AG04449 (cell line): Measurements from ENCODE around the gene DOCK1.

ENCODE experiments used
- CTCF ChIA-PET: fragments of 350-600 bp; formaldehyde crosslinking; extraction: SDS; loops from one replicate; lab custom pipeline; 2021; ENCODE audit warnings: antibody characterized with exemption; lab: Yijun Ruan, JAX
- POLR2A ChIA-PET: fragments of 400-600, 350-600 bp; formaldehyde crosslinking; extraction: SDS; loops from one replicate; lab custom pipeline; 2020; ENCODE audit warnings: antibody characterized with exemption, inconsistent platforms; lab: Yijun Ruan, JAX
- DNase-seq: peaks from one replicate; pipeline ENCODE4 v3.0.0-alpha.2; 2010; ENCODE audit warnings: low read depth, low spot score
- H3K4me3 ChIP-seq: 2 replicates; pipeline ENCODE4 v1.5.1; 2011; ENCODE audit warnings: low read depth, mild to moderate bottlenecking, control low read depth, low read length
- TF ChIP-seq, protein P1 (sequence below): IDR thresholded peaks from one replicate; pipeline ENCODE4 v1.5.1; 2011; ENCODE audit warnings: mild to moderate bottlenecking, moderate library complexity, low read length, control low read depth, inconsistent platforms; ENCODE audit not compliant: insufficient read depth; ENCODE audit errors: missing control alignments

Gene DOCK1

DNA sequence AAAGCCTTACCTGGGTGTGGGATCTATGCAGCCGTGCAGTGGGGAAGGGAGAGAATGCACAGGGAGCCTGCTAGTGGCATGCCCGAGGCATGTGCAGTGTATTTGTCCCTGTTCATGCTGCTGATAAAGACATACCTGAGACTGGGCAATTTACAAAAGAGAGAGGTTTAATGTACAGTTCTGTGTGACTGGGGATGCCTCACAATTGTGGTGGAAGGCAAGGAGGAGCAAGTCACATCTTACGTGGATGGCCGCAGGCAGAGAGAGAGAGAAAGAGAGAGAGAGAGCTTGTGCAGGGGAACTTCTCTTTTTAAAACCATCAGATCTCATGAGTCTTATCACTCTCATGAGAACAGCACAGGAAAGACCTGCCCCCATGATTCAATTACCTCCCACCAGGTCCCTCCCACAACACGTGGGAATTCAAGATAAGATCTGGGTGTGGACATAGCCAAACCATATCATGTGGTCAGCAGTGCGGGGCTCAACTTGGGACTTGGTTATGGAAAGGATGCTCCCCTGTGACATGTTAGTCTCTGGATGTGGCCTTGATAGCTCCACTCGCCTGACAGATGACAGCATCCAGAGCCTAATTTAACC, 128.9 kb downstream of the DOCK1 start:
- no peak overlapping the region for H3K4me3 ChIP-seq
- ChIA-PET CTCF (interaction anchor here (0.9 kb wide), 1 partner anchor 9 kb away, joined by 3 read pairs; no protein-coding TSS in a partner anchor), POLR2A (no interaction called here)
- no peak for DNase-seq
- TF ChIP-seq, protein P1, sequence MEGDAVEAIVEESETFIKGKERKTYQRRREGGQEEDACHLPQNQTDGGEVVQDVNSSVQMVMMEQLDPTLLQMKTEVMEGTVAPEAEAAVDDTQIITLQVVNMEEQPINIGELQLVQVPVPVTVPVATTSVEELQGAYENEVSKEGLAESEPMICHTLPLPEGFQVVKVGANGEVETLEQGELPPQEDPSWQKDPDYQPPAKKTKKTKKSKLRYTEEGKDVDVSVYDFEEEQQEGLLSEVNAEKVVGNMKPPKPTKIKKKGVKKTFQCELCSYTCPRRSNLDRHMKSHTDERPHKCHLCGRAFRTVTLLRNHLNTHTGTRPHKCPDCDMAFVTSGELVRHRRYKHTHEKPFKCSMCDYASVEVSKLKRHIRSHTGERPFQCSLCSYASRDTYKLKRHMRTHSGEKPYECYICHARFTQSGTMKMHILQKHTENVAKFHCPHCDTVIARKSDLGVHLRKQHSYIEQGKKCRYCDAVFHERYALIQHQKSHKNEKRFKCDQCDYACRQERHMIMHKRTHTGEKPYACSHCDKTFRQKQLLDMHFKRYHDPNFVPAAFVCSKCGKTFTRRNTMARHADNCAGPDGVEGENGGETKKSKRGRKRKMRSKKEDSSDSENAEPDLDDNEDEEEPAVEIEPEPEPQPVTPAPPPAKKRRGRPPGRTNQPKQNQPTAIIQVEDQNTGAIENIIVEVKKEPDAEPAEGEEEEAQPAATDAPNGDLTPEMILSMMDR: no peak

DNA sequence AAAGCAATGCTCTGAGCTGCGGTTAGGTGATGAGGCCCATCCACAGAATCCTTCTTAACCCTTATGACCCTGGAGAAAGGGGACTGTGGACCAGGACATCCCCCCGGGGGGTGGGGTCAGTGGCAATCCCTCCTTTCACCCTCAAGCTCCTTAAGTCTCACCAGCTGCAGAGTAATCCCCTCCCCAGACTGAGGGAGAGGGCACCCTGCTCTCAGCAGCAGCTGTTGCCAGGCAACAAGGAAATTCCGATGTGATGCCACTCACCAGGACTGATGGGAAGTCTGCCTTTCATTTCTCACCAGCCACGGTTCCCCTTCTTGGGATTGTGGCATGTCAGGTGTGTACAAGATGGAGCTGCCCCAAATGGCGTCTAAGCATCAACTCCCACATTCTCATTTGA, 129.6 kb downstream of the DOCK1 start:
- TF ChIP-seq, protein P1: no peak
- H3K4me3 ChIP-seq: no peak overlapping the region
- CTCF ChIA-PET: no interaction called here
- DNase-seq: no peak
- POLR2A ChIA-PET: no interaction called here

DNA sequence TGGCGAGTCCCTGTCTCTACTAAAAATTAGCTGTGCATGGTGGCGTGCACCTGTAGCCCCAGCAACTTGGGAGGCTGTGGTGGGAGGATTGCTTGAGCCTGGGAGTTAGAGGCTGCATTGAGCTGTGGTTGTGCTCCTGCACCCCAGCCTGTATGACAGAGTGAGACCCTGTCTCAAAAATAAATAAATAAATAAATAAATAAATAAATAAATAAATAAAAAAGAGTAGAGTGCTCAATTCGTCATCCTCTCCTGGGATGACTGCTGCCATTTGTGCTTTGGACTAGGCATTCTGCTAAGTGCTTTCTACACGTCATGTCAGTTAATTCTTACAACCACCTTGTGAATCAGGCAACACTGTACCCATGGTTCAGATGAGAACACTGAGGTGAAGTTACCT, 130.6 kb downstream of the DOCK1 start:
- CTCF ChIA-PET: interaction anchor here (0.9 kb wide), 1 partner anchor 11 kb away, joined by 3 read pairs; no protein-coding TSS in a partner anchor
- no peak for DNase-seq
- no peak overlapping the region for H3K4me3 ChIP-seq
- TF ChIP-seq, protein P1: no peak
- POLR2A ChIA-PET: no interaction called here

DNA sequence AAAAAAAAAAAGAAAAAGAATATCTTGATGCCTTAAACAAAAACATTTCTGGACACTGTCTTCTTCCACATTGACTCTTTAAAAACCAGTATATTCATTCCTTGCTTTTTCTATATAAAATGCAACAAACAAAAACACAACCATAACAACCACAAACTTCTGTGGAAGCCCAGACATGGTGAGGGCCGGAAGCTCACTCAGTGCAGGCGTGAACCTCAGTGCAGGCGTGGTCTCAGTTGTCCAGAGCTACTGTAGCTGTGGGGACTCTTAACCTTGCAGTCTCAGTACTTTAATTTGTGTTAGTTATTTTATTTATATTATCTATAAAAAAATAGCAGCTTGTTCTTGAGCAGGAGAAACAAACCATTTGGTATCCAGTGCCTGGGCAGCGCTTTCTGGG, 131.8 kb downstream of the DOCK1 start:
- H3K4me3 ChIP-seq: no peak overlapping the region
- ChIA-PET CTCF (interaction anchor here (0.6 kb wide), 1 partner anchor 14 kb away, joined by 3 read pairs; no protein-coding TSS in a partner anchor), POLR2A (no interaction called here)
- TF ChIP-seq, protein P1: no peak
- no peak for DNase-seq

DNA sequence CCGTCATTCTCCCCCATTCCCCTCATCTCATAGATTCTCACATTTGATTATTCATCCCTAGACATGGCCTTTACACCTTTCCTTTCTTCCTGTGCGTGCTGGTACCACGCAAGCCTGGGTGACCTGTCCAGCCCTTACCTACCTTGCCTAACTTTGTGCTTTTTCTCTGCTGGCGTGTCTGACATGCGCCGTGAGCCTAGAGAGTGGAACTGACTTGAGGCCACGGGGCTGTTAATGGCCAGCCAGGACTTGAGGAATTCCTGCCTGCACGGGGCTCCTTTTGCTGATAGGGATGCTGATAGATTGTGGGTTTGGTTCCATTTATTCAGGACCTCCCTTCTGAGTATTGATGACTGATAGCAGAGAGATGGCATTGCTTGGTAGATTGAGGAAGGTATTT, 134.2 kb downstream of the DOCK1 start:
- TF ChIP-seq, protein P1: no peak
- POLR2A ChIA-PET: no interaction called here

DNA sequence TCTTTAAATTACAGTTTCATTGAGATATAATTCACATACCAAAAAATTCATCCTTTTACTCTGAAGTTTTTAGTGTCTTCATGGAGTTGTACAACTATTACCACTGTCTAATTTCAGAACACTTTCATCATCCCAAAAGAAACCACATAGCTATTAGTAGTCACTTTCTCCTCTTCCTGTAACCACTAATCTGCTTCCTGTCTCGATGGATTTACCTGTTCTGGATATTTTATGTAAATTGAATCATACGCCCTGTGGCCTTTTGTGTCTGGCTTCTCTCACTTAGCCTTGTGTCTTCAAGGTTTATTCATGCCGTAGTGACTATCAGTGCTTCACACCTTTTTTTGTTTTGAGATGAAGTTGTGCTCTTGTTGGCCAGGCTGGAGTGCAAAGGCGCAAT, 135.5 kb downstream of the DOCK1 start:
- H3K4me3 ChIP-seq: no peak overlapping the region
- TF ChIP-seq, protein P1: no peak
- ChIA-PET CTCF (no interaction called here), POLR2A (no interaction called here)
- DNase-seq: no peak

More for the DNA sequence above, 134.2 kb downstream of the DOCK1 start:
- no peak overlapping the region for H3K4me3 ChIP-seq
- CTCF ChIA-PET: no interaction called here
- DNase-seq: no peak
